Measurements from ENCODE around the gene NOP58.

DNA sequence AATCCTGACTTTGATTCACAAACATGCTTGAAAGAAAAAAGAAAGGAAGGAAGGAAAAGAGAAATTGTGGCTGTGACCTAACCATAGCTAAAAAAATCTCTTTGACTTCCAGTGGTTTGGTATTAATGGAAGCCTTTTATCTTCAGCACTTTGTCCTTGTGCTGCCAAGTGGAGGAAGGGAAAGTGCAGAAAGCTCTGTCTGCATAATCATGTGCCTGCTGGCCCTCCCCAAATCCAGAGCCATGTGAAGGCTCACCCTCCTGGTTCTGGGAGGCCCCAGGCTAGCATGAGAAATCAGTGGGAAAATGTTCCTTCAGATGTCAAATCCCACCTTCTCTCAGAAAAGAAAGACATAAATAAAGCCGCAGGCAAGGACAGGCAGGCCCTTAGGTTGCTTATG is 62.3 kb downstream of the NOP58 start:
- TF ChIP-seq EZH2 (IDR thresholded peaks at IDR 0.05; ENCODE audit: insufficient read depth, poor library complexity, severe bottlenecking) (no peak), EZH2phosphoT487 (IDR thresholded peaks at IDR 0.05; ENCODE audit: insufficient read depth, low read depth) (no peak)
